Stimulated activated CD4-positive, alpha-beta T cell treated with anti-CD3 and anti-CD28 coated beads, Interleukin-1b, Interleukin-23, amount 100 ng/mL, for 48 hours (primary cell): ENCODE data around the gene CRPPA.
"Not testable (repeated sequence)": the region's sequence is repeated elsewhere in the genome, so short reads cannot be mapped to it uniquely, and the experiment has no call there.

Source experiments
- DNase-seq: peaks from one replicate; pipeline ENCODE4 v3.0.0-alpha.2; 2020

The CRPPA gene

GRCh38 chr7:16421333-16422102, at the start of gene CRPPA:
TSS of gene CRPPA (minus strand) at chr7:16421538. CDS start at chr7:16421322, 216 bp downstream.
- peak; percentile 39 for DNase-seq

- no peak for DNase-seq
Measured at GRCh38 chr7:16465469-16466361, 44.4 kb upstream of the CRPPA start, which contains the start of gene SOSTDC1. TSS of gene SOSTDC1 (minus strand) at chr7:16465738. CDS start at chr7:16465668, 70 bp downstream.

GRCh38 chr7:16463949-16464715, 42.8 kb upstream of the CRPPA start:
- DNase-seq = no peak

GRCh38 chr7:16463520-16463919, 42.2 kb upstream of the CRPPA start:
- no peak for DNase-seq

- no peak for DNase-seq
Measured at GRCh38 chr7:16462431-16462889, 41.1 kb upstream of the CRPPA start.

GRCh38 chr7:16460789-16461493, 39.6 kb upstream of the CRPPA start:
- DNase-seq = no peak

GRCh38 chr7:16456303-16456702, 35.0 kb upstream of the CRPPA start:
- DNase-seq = not testable (repeated sequence)

- DNase-seq = no peak
Measured at GRCh38 chr7:16455591-16455990, 34.3 kb upstream of the CRPPA start.

GRCh38 chr7:16450366-16450765, 29.0 kb upstream of the CRPPA start:
- no peak for DNase-seq

GRCh38 chr7:16447876-16448275, 26.5 kb upstream of the CRPPA start:
- no peak for DNase-seq

GRCh38 chr7:16446508-16446907, 25.2 kb upstream of the CRPPA start:
- DNase-seq = no peak

- not testable (repeated sequence) for DNase-seq
Measured at GRCh38 chr7:16443871-16444270, 22.5 kb upstream of the CRPPA start.

- DNase-seq = no peak
Measured at GRCh38 chr7:16438988-16439387, 17.6 kb upstream of the CRPPA start.

GRCh38 chr7:16436306-16436705, 15.0 kb upstream of the CRPPA start:
- DNase-seq = no peak

- no peak for DNase-seq
Measured at GRCh38 chr7:16433568-16434122, 12.3 kb upstream of the CRPPA start.

GRCh38 chr7:16432425-16432731, 11.0 kb upstream of the CRPPA start:
- no peak for DNase-seq

GRCh38 chr7:16431646-16432424, 10.5 kb upstream of the CRPPA start:
- no peak for DNase-seq

GRCh38 chr7:16430133-16430532, 8.8 kb upstream of the CRPPA start:
- no peak for DNase-seq

- no peak for DNase-seq
Measured at GRCh38 chr7:16428672-16429071, 7.3 kb upstream of the CRPPA start.

- DNase-seq = no peak
Measured at GRCh38 chr7:16428182-16428581, 6.8 kb upstream of the CRPPA start.

GRCh38 chr7:16423761-16424160, 2.4 kb upstream of the CRPPA start:
- no peak for DNase-seq
